Activated naive CD8-positive, alpha-beta T cell treated with anti-CD3 and anti-CD28 coated beads, Interleukin-2, amount 50 U/mL, for 16 hours (primary cell): ENCODE results near the gene MPZL2.

ENCODE experiments used
- DNase-seq: peaks from one replicate; pipeline ENCODE4 v3.0.0-alpha.2; 2020; ENCODE audit warnings: low read depth, low spot score

MPZL2 gene

DNA sequence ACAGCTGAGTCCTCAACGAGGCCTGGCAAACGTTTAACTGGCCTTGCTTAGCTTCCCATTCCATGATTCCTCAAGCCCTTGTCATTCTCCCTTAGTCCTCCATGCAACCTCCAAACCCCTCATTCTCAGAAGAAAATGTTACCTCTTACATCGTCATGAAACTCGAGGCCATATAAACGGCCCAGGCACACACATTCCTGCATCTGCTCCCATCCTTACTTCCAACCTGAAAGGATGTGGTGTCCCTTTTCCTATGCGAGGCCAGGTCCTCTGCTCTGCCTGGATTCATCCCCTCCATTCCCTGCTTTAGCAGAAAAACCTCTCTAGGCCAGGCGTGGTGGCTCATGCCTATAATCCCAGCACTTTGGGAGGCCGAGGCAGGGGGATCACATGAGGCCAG lies 20.9 kb downstream of the MPZL2 start:
- no peak for DNase-seq

DNA sequence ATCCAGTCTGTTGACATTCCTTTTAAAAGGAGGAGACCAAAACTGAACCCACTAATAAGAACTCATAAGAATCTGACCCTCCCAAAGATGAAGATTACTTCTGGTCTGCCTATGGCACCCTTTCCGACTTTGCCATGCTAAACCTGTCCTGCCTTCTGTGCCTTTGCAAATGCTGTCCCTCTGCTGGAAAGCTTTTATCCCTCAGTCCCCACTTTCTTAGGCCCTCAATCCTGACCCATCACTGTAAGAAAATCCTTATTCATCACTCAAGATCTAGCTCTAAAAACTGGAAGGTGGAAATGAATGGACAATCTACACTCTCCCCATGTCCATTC lies 22.4 kb downstream of the MPZL2 start:
- DNase-seq: no peak

DNA sequence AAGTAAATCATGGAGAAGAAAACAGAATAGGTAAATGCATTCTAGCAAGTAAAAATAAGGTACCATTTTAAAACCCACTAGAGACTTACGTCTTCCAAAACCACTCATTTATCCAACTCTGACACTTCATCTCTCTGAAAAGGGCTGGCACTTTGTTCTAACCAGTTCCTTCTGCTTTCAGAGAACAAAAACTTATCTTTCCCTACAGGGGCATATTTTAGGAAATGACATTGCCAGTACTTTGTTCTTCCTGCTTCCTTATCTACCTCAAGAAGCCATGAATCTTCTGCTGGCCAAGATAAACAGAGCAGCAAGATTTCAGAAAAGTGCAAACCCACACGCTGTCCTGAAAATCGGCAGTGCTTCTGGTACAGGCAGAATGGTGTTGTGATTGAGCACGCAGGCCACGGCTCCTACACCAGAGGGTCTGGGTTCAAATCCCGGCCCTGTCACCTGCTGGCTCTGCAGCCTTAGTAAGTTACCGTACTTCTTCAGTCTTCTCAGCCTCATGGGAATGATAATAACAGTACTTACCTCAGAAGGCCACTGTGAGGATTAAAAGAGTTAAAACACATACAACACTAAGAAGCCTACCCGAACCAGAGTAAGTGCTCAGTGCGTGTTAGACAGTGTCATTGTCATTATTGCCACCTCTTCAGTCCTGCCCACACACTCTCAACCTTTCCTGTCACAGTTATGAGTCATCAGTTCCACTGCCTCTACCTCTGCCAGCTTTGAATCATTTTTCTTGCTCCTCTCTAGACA lies 22.9 kb downstream of the MPZL2 start:
- DNase-seq: no peak

- no peak for DNase-seq
Observed at GRCh38 chr11:118239509-118240205, 24.4 kb downstream of the MPZL2 start.

GRCh38 chr11:118238929-118239328 lies 25.2 kb downstream of the MPZL2 start:
- no peak for DNase-seq

GRCh38 chr11:118238421-118238820 lies 25.7 kb downstream of the MPZL2 start:
- DNase-seq: no peak

DNA sequence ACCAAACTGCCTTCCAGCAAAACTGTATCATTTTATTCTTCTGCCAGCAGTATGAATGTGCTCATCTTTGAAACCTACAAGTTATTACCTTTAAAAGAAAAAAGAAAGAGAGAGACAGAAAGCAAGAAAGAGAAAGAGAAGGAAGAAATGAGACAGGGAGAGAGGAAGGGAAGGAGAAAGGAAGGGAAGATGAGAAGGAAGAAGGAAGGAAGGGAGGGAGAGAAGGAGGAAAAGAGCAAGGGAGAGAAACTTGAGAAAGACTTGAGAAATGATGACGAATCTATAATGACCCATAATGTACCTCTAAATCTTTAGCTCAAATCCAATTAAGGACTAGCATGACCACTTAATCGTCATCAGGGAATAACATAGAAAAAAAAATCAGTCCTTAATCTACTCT lies 27.9 kb downstream of the MPZL2 start:
- no peak for DNase-seq

GRCh38 chr11:118234833-118235232 lies 29.3 kb downstream of the MPZL2 start:
- DNase-seq: no peak

GRCh38 chr11:118233850-118234249 lies 30.2 kb downstream of the MPZL2 start:
- DNase-seq: no peak

DNA sequence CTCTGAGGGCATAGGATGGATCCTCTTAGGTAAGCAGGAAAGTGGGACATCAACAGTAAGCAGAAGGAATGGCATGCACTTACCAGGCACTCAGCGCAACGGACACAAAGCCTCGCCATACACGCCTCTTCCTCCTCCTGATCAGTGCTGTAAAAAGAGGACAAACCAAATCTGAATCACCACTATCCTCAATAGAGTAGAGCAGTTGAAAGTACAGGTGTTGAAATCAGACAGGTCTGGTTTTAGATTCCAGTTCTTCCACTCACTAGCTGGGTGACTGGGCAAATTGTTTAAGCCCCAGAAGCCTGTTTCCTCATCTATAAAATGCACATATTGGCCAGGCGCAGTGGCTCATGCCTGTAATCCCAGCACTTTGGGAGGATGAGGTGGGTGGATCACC lies 30.7 kb downstream of the MPZL2 start:
- DNase-seq: no peak

DNA sequence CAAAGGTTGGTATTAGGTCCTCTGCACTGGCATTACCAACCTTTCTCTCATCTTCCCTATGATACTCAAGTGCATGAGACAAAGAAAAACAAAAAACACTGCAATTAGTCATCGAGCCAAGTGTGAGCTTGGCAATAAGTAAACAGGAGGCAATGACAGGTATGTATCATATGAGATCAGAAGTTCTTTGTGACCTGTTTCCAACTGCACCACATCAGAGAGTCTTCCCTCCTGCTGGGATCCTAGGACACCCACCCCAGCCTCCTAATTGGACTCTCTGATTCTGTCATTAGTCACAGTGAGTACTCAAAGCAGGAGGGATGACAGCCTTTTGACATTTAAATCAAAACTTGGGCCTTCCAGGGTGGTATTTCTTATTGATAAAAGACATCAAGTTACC lies 31.4 kb downstream of the MPZL2 start:
- peak; percentile 54 for DNase-seq

DNA sequence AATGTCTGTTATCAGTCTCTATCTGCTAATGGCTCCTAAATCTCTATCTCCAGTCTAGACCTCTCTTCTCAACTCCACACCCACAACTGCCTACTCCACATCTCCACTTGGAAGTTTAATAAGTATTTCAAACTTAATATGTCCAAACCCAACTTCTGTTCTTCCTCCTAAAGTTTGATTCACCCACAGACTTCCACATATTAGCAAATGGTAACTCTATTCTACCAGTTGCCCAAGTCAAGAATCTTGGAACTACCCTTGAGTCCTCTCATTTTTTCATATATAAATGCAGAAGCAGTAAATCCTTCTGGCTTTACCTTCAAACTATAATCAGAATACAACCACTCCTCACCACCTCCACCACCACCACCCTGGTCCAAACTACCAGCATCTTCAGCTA lies 32.6 kb downstream of the MPZL2 start:
- DNase-seq: no peak

DNA sequence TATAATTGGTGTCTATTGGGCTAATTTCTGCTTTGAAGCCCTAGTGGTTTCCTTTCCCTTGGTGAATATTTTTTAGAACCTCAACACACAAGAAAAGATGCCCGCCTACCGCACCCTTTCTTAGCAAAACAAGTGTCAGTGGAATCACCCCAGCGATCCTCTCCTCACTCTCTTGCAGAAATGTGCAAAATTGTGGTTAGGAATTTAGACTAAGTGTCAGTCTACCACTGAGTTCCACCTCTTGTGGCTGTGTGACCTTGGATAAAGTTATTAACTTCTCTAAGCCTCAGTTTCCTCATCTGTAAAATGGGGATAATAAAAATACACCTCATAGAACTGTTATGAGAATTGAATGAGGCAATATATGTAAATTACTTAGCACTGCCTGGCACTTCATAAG lies 34.0 kb downstream of the MPZL2 start:
- DNase-seq: no peak

GRCh38 chr11:118229274-118229847 lies 34.7 kb downstream of the MPZL2 start:
- no peak for DNase-seq

DNA sequence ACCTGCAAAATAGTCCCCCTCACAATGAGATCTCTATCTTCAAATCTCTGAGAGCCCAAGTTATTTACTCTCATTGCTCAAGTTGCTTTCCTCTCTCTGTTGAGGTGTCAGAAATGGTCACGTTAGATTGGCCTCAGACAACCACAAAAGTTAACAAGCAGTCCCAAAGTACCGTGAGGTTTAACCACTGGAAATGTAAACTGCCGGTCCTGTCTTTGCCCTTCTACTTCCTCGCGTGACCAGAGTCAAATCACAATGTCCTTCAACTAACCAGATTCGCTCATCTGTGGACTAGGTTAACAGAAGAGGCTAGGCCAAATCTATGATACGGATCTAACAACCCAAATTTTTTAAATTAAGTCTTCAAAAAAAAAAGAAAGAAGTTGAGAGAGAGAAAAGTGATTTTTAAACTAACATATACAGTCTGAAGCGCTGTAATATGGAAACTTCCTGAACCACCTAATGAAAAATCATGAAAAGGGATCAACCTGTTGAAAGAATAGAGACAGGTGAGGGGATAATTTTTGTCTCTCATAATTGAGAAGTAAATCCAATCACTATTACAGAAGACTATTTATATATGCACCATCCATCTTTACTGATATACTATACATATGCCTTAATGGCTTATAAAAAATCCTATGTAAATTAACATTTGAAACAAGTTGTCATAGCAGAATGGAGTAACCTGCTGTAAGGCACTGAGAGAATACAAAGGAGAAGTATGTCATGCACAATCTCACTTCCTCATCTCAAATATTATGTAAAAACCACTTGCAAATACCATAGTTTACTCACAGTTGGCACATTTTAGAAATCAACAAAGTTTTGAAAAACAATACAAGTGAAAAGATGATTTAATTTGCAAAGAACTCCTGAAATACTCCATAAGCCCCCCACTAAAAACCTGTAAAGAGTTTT lies 36.0 kb downstream of the MPZL2 start:
- DNase-seq: no peak

DNA sequence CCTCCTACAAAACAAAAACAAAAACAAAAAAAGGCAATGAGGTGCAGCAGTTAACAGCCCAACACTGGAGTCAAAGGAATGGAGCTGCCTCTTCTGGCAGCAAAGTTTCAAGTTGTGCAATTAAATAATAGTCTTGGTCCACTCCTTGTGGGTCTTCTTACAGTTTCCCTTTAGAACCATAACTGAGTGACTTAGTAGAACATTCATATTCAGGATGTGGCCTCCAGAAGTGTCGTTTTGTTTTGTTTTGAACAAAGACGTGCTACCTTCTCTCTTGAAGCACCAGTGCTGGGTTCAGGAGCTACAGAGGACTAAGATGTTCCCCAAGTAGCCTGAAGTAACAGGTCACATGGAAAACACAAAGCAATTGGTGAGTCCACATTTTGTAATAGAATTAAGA lies 37.3 kb downstream of the MPZL2 start:
- DNase-seq: no peak

DNA sequence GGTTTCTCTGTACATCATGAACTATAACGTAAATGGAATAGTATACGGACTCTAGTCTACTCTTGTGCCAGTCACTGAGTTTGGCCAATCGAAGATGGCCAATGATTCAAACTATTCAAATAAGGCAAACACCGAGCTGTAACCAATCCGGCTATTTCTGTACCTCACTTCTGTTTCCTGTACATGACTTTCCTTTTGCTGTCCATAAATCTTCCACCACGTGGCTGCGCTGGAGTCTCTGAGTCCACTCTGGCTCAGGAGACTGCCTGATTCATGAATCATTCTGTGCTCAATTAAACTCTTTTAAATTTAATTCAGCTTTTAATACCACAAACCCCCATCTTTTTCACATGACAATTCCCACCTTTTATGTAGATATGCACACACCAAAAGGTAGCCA lies 37.8 kb downstream of the MPZL2 start:
- DNase-seq: no peak

DNA sequence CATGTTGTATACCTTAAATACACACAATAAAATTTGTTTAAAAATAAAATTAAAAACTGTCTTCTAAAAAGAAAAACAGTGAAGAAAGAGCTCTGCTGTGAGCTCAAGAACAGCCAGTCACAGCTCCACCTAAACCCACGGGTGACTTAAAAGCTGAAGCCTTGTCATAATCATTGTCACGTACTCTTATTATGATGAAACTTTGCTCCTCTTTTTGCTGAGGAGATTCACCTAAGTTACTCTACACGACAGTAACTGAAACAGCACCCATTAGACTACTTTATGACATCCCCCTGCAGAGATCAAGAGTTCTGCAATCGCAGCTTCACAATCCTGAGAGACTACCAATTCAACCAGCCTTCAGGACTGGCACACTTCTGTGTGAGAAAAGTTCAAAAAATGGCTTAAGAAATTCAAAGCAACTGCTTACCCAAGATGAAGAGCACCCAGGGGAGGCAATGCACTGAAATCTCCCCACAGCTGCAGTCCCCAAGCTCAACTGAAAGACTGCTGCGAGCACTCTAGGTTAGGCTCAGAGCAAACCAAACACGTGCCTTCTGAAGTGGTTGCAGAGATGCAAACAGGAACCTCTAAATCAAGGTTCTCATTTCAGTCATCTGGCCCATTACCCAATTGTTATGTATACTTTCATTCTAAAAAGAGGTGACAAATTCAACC lies 39.4 kb downstream of the MPZL2 start, which contains the start of gene JAML:
Gene JAML, minus strand, starts transcription at position 501 of the 678 bp plus-strand sequence. CDS start 10,145 bp downstream, outside the sequence.
- peak; percentile 54 for DNase-seq

- no peak for DNase-seq
Observed at GRCh38 chr11:118223992-118224391, 40.1 kb downstream of the MPZL2 start.

GRCh38 chr11:118223570-118223969 lies 40.5 kb downstream of the MPZL2 start:
- no peak for DNase-seq

- DNase-seq: no peak
Observed at GRCh38 chr11:118222437-118222836, 41.7 kb downstream of the MPZL2 start.
